Esophagus muscularis mucosa (tissue), 4 donors: ENCODE measurements around the gene GH2.

Source experiments
- CTCF ChIP-seq, 3 experiments: fragments of 200-600 bp in 2 of 3; fragments of 450-650 bp in 1 of 3; sonication (generic) in 2 of 3; IDR thresholded peaks; one replicate each; pipeline ENCODE4 v1.5.1; 2017 to 2019; ENCODE audit warnings: antibody characterized with exemption in 3 of 3, mild to moderate bottlenecking in 2 of 3, moderate library complexity in 1 of 3
- EP300 ChIP-seq: sonication (generic); formaldehyde crosslinking; IDR thresholded peaks from one replicate; pipeline ENCODE4 v1.6.1; 2017; ENCODE audit warnings: antibody characterized with exemption
- POLR2A ChIP-seq: fragments of 450-650 bp; IDR thresholded peaks from one replicate; pipeline ENCODE4 v1.6.1; 2017; ENCODE audit warnings: antibody characterized with exemption, moderate library complexity, mild to moderate bottlenecking, low read depth

- TF ChIP-seq CTCF (IDR thresholded peaks at IDR 0.05): peak; percentile 20 to 63 (median 42)
- no peak for TF ChIP-seq POLR2A
- TF ChIP-seq EP300: no peak
These were observed at the start of gene GH2 for GRCh38 chr17:63881935-63882601.
